HTR-8/SVneo (cell line): Measurements from ENCODE around the gene INSC.
"Not testable (repeated sequence)": the region's sequence is repeated elsewhere in the genome, so short reads cannot be mapped to it uniquely, and the experiment has no call there.

Experiments used
- DNase-seq: peaks from one replicate; pipeline ENCODE4 v3.0.0; 2011; ENCODE audit warnings: low spot score, mixed read lengths; ENCODE audit not compliant: insufficient read length
- FAIRE-seq: peaks from 2 replicates; lab custom pipeline; 2011; peaks lifted over from hg19 to GRCh38; lab: Jason Lieb, UNC

Gene INSC

GRCh38 chr11:15114501-15115475 is at the start of gene INSC:
Gene INSC, plus strand, starts transcription at chr11:15114923. Its CDS starts 34,252 bp downstream, at chr11:15149175.
- no peak for FAIRE-seq

GRCh38 chr11:15069751-15070150 is 45.0 kb upstream of the INSC start:
- not testable (repeated sequence) for FAIRE-seq, DNase-seq

More at GRCh38 chr11:15114501-15115475, at the start of gene INSC:
- no peak for DNase-seq

DNA sequence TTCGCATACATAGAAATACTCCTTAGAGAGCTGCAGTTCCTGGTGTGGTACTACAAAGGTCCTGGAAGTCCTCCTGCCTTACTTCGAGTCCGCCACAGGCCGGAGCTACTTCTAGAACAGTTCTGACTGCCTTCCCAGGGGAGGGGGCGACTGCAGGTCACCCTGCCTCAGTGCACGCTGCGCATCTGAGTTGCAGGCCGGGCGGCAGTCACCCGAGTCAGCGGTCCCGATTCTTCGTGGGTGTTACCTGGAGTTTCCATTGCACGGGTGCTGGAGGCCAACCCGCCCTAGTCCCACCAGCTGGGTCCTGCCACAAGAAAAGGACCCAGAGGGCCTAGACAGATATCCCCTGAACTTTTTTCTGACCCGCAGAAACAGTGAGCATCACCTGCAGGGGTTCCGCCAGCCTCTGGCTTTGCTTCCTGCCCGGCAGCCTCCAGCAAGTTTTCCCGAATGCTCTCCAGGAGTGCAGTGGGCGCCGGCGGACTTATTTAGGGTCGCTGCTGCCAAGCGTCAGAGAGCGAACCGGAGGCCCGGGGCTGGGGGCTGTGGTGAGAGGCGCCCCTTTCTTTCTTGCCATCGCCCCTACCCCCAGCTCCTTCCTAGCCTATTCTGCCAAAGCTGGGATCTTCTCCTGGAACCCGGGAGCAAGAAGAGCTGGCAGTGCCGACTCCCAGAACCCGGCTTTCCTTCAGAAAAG is 43.0 kb upstream of the INSC start:
- DNase-seq, result no peak
- FAIRE-seq, result no peak

- FAIRE-seq (no peak), DNase-seq (no peak)
Observed at GRCh38 chr11:15072551-15073143, 42.1 kb upstream of the INSC start.

DNA sequence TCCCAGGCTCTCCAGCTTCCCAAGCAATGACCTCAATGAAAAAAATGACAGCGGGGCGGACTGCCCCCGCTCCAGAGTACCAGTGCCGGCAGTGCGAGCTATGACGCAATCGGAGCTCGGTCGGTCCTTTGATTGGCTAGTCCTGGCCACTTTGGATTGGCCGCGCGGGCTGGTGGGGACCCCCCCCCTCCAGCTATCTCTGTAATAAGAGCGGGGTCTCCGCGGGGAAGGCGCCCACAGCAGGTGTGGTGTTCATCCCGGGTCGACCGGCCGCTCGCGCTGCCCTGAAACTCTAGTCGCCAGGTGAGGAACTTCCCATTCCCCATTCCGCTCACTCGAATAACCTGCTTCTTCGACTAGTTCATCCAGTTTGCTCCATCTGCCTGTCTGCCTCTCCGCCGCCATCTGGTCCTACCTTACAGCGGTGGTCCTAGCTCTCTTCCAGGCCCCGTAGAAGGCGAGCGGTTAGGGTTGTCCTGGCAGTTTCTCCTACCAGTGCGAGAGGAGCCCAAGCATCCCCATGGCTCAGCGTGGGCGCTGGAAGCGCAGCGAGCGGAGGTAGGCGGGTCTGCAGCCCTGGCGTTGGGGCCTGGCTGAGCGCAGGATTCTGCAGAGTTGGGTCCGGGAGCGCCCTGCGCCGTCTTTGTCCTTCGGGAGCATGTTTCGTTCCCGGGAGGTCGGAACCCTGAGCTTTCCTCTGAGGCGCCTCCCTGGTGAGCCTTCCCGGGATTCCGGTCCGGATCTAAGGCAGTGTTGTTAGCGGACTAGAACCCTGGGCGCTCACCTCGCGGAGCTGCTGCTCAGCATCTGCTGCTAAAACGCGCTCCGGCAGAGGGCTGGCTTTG is 41.1 kb upstream of the INSC start, which contains the start of gene CALCB:
CALCB (plus strand) TSS at position 233 of the 845 bp plus-strand sequence. CDS start 1,126 bp downstream, outside the sequence.
- DNase-seq, result no peak
- FAIRE-seq, result no peak

GRCh38 chr11:15074206-15075161 is 40.2 kb upstream of the INSC start:
- FAIRE-seq (no peak), DNase-seq (no peak)

DNA sequence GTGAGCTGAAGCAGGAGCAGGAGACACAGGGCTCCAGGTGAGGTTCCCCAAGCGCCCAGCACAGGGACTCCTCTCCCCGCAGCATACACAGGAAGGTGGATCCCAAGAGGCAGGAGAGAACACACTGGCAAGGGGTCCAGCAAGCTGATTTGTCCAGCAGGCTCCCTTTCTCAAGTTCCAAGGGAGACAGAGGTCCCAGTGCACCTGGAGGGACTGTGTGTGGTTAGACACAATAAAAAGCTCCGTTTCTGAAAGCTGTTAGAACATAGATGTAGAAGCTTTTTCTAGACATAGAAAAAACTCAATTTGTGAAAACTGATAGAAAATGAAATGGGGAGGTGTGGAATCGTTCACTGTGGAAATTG is 39.6 kb upstream of the INSC start:
- FAIRE-seq (no peak), DNase-seq (no peak)

DNA sequence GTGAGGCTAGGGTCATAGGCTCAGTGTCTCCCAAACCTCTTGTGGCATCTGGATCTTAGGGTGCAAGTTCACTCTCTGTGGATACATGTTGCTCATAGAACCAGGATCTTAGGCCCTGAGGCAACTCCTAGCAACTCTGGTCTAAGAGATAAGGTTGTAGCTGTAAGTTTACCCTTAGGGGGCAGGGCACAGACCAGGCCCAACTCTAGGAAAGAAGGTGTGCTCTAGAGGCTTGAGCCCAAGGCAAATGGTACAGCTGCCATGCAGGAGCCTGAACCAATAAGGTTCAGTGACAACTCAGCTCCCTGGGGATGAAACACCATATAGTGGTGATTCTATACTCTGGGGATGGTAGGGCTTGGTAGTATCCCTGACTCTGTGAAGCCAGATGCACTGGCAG is 23.5 kb upstream of the INSC start:
- no peak for FAIRE-seq
- no peak for DNase-seq

GRCh38 chr11:15091625-15092024 is 23.1 kb upstream of the INSC start:
- FAIRE-seq, result no peak
- DNase-seq, result no peak

GRCh38 chr11:15093432-15093831 is 21.3 kb upstream of the INSC start:
- no peak for DNase-seq
- FAIRE-seq, result no peak

- FAIRE-seq (no peak), DNase-seq (no peak)
Observed at GRCh38 chr11:15095736-15096228, 18.9 kb upstream of the INSC start.

DNA sequence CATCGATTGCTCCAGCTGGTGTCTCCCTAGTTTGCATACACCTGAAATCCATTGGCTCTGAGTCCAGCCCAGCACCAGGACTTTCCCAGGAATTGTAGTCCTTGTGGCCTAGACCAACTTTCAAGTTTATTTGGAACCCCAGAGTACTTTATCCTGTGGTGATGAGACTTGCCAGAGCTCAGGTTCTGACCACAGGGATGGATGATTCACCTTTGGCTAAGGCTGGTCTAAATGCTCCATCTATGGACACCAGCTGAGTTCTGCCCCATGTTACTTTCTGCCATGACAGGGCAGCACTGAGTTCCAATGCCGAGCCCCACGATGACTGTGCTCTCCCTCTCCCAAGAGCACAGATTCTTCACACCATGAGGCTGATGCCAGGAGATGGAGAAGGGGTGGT is 17.3 kb upstream of the INSC start:
- DNase-seq (no peak), FAIRE-seq (no peak)

GRCh38 chr11:15099267-15099666 is 15.5 kb upstream of the INSC start:
- DNase-seq (no peak), FAIRE-seq (no peak)

- no peak for FAIRE-seq
- DNase-seq, result peak; percentile 31
Observed at GRCh38 chr11:15101072-15101709, 13.5 kb upstream of the INSC start.

- no peak for FAIRE-seq
- no peak for DNase-seq
Observed at GRCh38 chr11:15104166-15104565, 10.6 kb upstream of the INSC start.

DNA sequence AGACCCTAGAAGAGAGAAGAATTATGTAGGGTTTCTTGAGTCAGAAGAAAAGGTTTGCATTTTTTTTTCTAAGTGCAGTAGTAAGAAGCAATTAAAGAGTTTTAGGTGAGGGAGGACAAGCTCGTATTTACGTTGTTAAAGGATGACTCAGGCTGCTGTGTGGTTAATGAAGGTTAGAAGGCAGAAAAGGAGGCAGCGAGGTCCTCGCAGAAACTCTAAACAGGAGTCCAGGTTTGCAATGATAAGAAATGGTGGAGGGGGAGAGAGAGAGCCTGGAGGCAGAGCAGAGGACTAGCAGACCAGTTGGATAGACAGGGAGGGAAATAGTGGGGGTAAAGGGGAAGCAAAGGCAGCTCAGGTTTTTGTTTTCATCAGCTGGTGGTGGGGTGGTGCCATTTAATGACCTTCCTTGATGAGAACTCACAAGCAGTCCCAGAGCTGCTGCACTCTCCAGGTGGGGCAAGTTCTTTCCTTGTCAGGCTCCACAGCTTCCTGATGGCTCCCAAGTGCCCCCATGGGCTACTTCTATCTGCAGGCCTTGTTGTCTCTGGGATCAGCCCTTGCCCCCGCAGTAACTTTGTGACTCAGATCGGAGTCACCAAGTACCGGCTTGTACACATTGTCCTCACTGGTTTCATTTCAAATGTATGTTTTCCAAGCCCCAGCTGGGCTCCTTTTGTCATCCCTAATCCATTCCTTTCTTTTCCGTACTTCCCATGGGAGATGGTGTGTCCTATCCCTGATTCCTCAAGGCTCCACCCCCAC is 8.3 kb upstream of the INSC start:
- FAIRE-seq, result no peak
- DNase-seq, result no peak

GRCh38 chr11:15107730-15108515 is 6.8 kb upstream of the INSC start:
- FAIRE-seq, result no peak
- no peak for DNase-seq
